GM23338 (cell line): ENCODE data around the gene FRS2.

ENCODE experiments used
- CREB1 ChIP-seq: fragments of 250-450 bp; sonication (Bioruptor Pico); IDR thresholded peaks from 2 replicates; pipeline ENCODE4 v1.5.0; 2020; ENCODE audit warnings: low read depth, mild to moderate bottlenecking, moderate library complexity
- POLR2AphosphoS5 ChIP-seq: IDR thresholded peaks from 2 replicates; pipeline ENCODE4 v1.6.1; 2016; ENCODE audit warnings: antibody characterized with exemption, low read depth
- TF ChIP-seq, protein P1 (sequence below), 2 experiments: fragments of 200-600 bp in 1 of 2; sonication (generic) in 1 of 2; conservative IDR thresholded peaks; 2 replicates each; pipeline versions ENCODE4 v1.5.1 to v1.6.1; 2016 to 2017; ENCODE audit warnings: antibody characterized with exemption in 2 of 2, low read depth in 2 of 2, mild to moderate bottlenecking in 2 of 2, moderate library complexity in 1 of 2

DNA sequence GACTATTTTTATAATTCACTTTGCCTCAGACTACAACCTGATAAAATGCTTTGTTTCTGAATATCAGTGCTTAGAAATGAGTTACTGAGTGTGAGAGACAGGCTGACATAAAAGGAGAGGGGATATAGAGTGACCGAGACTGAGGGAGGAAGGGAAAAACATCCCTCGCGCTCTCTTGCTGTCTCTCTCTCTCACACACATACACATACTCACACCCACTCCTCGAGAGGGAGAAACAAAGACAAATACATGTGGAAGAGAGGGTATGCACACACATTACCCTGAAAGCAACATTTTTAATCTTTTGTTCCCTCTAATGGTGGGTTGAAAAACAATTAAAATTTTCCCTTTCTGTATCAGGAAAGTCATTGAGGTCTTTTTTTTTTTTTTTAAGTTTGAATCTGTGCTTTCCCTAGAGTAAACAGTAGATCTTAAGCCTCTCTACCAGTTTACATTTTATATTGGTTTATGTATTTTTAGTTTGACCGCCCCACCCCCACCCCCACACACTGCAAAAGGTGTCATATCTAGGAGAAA is 45.3 kb downstream of the FRS2 start:
- TF ChIP-seq, protein P1, sequence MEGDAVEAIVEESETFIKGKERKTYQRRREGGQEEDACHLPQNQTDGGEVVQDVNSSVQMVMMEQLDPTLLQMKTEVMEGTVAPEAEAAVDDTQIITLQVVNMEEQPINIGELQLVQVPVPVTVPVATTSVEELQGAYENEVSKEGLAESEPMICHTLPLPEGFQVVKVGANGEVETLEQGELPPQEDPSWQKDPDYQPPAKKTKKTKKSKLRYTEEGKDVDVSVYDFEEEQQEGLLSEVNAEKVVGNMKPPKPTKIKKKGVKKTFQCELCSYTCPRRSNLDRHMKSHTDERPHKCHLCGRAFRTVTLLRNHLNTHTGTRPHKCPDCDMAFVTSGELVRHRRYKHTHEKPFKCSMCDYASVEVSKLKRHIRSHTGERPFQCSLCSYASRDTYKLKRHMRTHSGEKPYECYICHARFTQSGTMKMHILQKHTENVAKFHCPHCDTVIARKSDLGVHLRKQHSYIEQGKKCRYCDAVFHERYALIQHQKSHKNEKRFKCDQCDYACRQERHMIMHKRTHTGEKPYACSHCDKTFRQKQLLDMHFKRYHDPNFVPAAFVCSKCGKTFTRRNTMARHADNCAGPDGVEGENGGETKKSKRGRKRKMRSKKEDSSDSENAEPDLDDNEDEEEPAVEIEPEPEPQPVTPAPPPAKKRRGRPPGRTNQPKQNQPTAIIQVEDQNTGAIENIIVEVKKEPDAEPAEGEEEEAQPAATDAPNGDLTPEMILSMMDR (conservative IDR thresholded peaks at IDR 0.05; ENCODE audit: low read depth in 2 of 2), result no peak
- TF ChIP-seq POLR2AphosphoS5 (no peak), CREB1 (no peak)
